ENCODE results near the gene SH3GLB2.

GRCh38 chr9:129058965-129059795 lies 31.0 kb upstream of the SH3GLB2 start:
- TF ChIP-seq CTCF (conservative IDR thresholded peaks at IDR 0.05; ENCODE audit: low read depth, low read length) = no peak
- no peak for TF ChIP-seq EZH2phosphoT487 (IDR thresholded peaks at IDR 0.05; ENCODE audit: borderline replicate concordance, low read length)
- no peak for TF ChIP-seq EZH2 (IDR thresholded peaks at IDR 0.05; ENCODE audit: low read length, unreplicated experiment)
